ENCODE measurements around the gene DGKE.

Gene DGKE

DNA sequence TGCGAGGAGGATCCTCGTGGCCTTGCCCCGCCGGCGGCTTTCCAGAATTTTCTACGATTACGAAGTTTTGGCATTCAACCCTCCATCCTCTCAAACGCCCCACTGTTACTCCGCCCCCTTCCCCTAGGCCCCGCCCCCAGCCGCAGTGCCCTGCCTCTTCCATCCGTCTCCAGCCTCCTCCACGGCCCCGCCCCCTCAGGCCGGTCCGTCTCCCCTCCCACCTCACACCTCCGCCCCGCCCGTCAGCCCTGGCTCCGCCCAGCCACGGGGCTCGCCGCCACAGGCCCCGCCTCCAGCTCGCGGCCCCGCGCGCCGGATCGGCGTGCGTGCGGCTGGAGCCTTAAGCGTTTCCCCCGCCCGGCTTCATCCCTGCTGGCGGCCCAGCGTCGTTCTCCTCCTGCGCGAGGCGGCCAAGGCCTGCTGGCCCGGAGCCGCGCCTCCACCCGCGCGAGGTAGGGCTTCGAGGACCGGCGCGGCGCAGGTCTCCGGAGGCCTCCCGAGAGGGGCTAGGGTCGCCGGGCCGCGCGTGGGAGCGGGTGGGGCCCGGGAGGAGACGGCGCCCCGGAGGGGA lies at the start of gene DGKE, which contains the start of gene C17orf67:
Gene DGKE (plus strand): TSS at position 343 of the 571 bp plus-strand sequence. CDS start 645 bp downstream, outside the sequence.
Gene C17orf67 (minus strand): TSS at position 112 of the 571 bp plus-strand sequence. CDS start 18,110 bp downstream, outside the sequence.
- H3K4me1 ChIP-seq (ENCODE audit: low read length): peaks cover 11% of the 10 kb centered on the region
- peak within 1 kb of the TSS; percentile 91 for H2AFZ ChIP-seq (ENCODE audit: low read length)
- peaks cover 6% of the 10 kb centered on the region; the same call in 1 of the 2 replicates for H3K36me3 ChIP-seq (replicated peaks; ENCODE audit: insufficient read depth, low read length)
- H3K9ac ChIP-seq (ENCODE audit: low read length): peak within 1 kb of the TSS; percentile 89
- TF ChIP-seq, protein P1, sequence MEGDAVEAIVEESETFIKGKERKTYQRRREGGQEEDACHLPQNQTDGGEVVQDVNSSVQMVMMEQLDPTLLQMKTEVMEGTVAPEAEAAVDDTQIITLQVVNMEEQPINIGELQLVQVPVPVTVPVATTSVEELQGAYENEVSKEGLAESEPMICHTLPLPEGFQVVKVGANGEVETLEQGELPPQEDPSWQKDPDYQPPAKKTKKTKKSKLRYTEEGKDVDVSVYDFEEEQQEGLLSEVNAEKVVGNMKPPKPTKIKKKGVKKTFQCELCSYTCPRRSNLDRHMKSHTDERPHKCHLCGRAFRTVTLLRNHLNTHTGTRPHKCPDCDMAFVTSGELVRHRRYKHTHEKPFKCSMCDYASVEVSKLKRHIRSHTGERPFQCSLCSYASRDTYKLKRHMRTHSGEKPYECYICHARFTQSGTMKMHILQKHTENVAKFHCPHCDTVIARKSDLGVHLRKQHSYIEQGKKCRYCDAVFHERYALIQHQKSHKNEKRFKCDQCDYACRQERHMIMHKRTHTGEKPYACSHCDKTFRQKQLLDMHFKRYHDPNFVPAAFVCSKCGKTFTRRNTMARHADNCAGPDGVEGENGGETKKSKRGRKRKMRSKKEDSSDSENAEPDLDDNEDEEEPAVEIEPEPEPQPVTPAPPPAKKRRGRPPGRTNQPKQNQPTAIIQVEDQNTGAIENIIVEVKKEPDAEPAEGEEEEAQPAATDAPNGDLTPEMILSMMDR (IDR thresholded peaks at IDR 0.05; ENCODE audit: low read length): no peak
- TF ChIP-seq EZH2 (optimal IDR thresholded peaks at IDR 0.05; ENCODE audit: low read depth, low read length): no peak
- no peak for TF ChIP-seq EZH2phosphoT487 (IDR thresholded peaks at IDR 0.05; ENCODE audit: low read length)
- H3F3A ChIP-seq (ENCODE audit: insufficient read depth, low read length): peaks cover 21% of the 10 kb centered on the region; the same call in 1 of the 2 replicates
- H3K9me2 ChIP-seq (replicated peaks; ENCODE audit: insufficient read depth, low read length): no peaks in the 10 kb centered on the region
- no peaks in the 10 kb centered on the region for H3K27me3 ChIP-seq (replicated peaks; ENCODE audit: insufficient read depth, low read length)
- DNase-seq: peak; percentile 94
- peak within 1 kb of the TSS; percentile 89 for H3K4me3 ChIP-seq (ENCODE audit: low read length)
- peak within 1 kb of the TSS; percentile 81 for H3K27ac ChIP-seq (ENCODE audit: low read length)
- peak within 1 kb of the TSS; percentile 94 for H3K4me2 ChIP-seq (ENCODE audit: low read depth, low read length)
- H3K9me3 ChIP-seq (replicated peaks; ENCODE audit: insufficient read depth, low read length): no peaks in the 10 kb centered on the region
- peaks cover 86% of the 10 kb centered on the region for H3K79me2 ChIP-seq (ENCODE audit: low read length)
- peaks cover 4% of the 10 kb centered on the region; the same call in 1 of the 2 replicates for H4K20me1 ChIP-seq (ENCODE audit: insufficient read depth, low read length)

DNA sequence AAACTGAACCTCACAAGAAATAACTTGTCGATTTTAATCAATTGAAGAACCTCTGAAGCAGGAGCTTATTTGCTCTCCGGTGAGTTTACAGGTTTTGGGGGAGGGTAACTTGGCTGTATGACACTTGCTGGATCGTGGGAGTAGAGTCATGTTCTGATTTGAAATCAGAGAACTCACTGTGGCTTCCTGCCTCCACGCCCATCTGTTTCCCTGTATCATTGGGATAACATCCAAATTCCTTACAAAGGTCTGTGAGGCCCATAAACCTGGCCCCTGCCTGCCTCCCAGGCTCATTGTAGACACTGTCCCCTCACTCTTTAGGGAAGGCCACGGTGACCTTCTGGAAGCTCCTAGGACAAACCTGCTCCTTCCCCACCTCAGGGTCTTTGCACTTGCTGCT lies 48.5 kb upstream of the DGKE start:
- peaks cover 11% of the 10 kb centered on the region; the same call in 1 of the 2 replicates for H3F3A ChIP-seq (ENCODE audit: insufficient read depth, low read length)
- H3K79me2 ChIP-seq (ENCODE audit: low read length): no peaks in the 10 kb centered on the region
- no peak overlapping the region for H3K27ac ChIP-seq (ENCODE audit: low read length)
- no peaks in the 10 kb centered on the region for H3K9me2 ChIP-seq (replicated peaks; ENCODE audit: insufficient read depth, low read length)
- no peak overlapping the region for H2AFZ ChIP-seq (ENCODE audit: low read length)
- TF ChIP-seq, protein P1 (IDR thresholded peaks at IDR 0.05; ENCODE audit: low read length): no peak
- TF ChIP-seq EZH2 (optimal IDR thresholded peaks at IDR 0.05; ENCODE audit: low read depth, low read length) (no peak), EZH2phosphoT487 (IDR thresholded peaks at IDR 0.05; ENCODE audit: low read length) (no peak)
- no peak for DNase-seq
- no peaks in the 10 kb centered on the region for H4K20me1 ChIP-seq (ENCODE audit: insufficient read depth, low read length)
- no peak overlapping the region for H3K9ac ChIP-seq (ENCODE audit: low read length)
- no peak overlapping the region for H3K4me2 ChIP-seq (ENCODE audit: low read depth, low read length)
- H3K27me3 ChIP-seq (replicated peaks; ENCODE audit: insufficient read depth, low read length): no peaks in the 10 kb centered on the region
- H3K4me1 ChIP-seq (ENCODE audit: low read length): peaks cover 29% of the 10 kb centered on the region
- no peaks in the 10 kb centered on the region for H3K36me3 ChIP-seq (replicated peaks; ENCODE audit: insufficient read depth, low read length)
- no peak overlapping the region for H3K4me3 ChIP-seq (ENCODE audit: low read length)
- H3K9me3 ChIP-seq (replicated peaks; ENCODE audit: insufficient read depth, low read length): no peaks in the 10 kb centered on the region

DNA sequence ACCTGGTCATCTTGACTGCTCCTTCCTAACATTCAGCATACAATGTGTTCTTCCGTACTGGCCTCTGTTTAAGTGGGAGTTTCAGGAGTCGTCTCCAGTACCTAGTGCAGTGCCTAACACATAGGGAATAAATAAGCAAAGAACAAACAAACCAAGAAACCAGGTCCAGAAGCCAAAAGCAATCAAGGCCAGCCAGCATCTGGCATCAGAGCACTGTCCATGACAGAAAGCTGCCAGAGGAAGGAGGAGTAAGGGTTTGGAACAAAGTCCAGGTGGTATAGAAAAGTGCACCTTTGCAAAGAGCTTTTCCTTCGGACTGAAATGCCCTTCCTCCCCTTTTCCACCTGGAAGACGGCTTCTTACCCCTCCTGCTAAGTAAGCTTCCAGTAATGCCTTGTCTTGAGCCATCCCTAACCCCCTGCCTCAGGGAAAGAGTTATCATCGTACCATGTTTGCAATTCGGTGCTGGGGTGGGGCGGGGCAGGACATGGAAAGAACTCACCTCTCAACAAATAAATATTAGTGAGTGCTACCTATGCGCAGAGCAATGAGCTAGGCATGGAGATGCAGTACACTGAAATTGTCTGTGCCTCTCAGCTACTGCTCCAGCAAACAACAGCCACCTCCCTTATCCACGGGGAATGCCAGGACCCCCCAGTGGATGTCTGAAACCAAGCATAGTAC lies 47.8 kb upstream of the DGKE start:
- TF ChIP-seq EZH2phosphoT487 (IDR thresholded peaks at IDR 0.05; ENCODE audit: low read length) (no peak), EZH2 (optimal IDR thresholded peaks at IDR 0.05; ENCODE audit: low read depth, low read length) (no peak)
- TF ChIP-seq, protein P1 (IDR thresholded peaks at IDR 0.05; ENCODE audit: low read length): no peak
- Histone ChIP-seq H2AFZ (ENCODE audit: low read length) (no peak overlapping the region), H4K20me1 (ENCODE audit: insufficient read depth, low read length) (no peaks in the 10 kb centered on the region), H3K27ac (ENCODE audit: low read length) (peak overlapping the region; percentile 56; the same call in 1 of the 2 replicates), H3K9me2 (replicated peaks; ENCODE audit: insufficient read depth, low read length) (no peaks in the 10 kb centered on the region), H3K36me3 (replicated peaks; ENCODE audit: insufficient read depth, low read length) (no peaks in the 10 kb centered on the region), H3K27me3 (replicated peaks; ENCODE audit: insufficient read depth, low read length) (no peaks in the 10 kb centered on the region), H3F3A (ENCODE audit: insufficient read depth, low read length) (peaks cover 11% of the 10 kb centered on the region; the same call in 1 of the 2 replicates), H3K9ac (ENCODE audit: low read length) (peak overlapping the region; percentile 19; the same call in 1 of the 2 replicates), H3K4me1 (ENCODE audit: low read length) (peaks cover 22% of the 10 kb centered on the region), H3K4me3 (ENCODE audit: low read length) (no peak overlapping the region), H3K9me3 (replicated peaks; ENCODE audit: insufficient read depth, low read length) (no peaks in the 10 kb centered on the region), H3K79me2 (ENCODE audit: low read length) (no peaks in the 10 kb centered on the region), H3K4me2 (ENCODE audit: low read depth, low read length) (no peak overlapping the region; the same call in 1 of the 2 replicates)
- DNase-seq: no peak

Measured in MM.1S (cell line).